Neural progenitor cell (in vitro differentiated cells): ENCODE data around the gene GABPB2.

Source experiments
- EZH2 ChIP-seq: fragments of 200-600 bp; sonication (generic); IDR thresholded peaks from 2 replicates; pipeline ENCODE4 v1.6.1; 2017; ENCODE audit warnings: antibody characterized with exemption, mild to moderate bottlenecking, moderate library complexity
- EZH2phosphoT487 ChIP-seq: fragments of 200-600 bp; sonication (generic); IDR thresholded peaks from 2 replicates; pipeline ENCODE4 v1.6.1; 2017; ENCODE audit warnings: antibody characterized with exemption
- TF ChIP-seq, protein P1 (sequence below): fragments of 200-600 bp; sonication (generic); IDR thresholded peaks from 2 replicates; pipeline ENCODE4 v1.5.1; 2017; ENCODE audit warnings: antibody characterized with exemption, mild to moderate bottlenecking

GRCh38 chr1:151165281-151165737 lies 94.7 kb downstream of the GABPB2 start:
- TF ChIP-seq, protein P1, sequence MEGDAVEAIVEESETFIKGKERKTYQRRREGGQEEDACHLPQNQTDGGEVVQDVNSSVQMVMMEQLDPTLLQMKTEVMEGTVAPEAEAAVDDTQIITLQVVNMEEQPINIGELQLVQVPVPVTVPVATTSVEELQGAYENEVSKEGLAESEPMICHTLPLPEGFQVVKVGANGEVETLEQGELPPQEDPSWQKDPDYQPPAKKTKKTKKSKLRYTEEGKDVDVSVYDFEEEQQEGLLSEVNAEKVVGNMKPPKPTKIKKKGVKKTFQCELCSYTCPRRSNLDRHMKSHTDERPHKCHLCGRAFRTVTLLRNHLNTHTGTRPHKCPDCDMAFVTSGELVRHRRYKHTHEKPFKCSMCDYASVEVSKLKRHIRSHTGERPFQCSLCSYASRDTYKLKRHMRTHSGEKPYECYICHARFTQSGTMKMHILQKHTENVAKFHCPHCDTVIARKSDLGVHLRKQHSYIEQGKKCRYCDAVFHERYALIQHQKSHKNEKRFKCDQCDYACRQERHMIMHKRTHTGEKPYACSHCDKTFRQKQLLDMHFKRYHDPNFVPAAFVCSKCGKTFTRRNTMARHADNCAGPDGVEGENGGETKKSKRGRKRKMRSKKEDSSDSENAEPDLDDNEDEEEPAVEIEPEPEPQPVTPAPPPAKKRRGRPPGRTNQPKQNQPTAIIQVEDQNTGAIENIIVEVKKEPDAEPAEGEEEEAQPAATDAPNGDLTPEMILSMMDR: no peak
- no peak for TF ChIP-seq EZH2phosphoT487
- TF ChIP-seq EZH2: no peak
